Natural killer cell (primary cell): ENCODE measurements around the gene MIPEP. TPM values are rescaled to one million over a fixed set of nuclear protein-coding genes. Genes with fewer than 3 reads are reported as not detected.

Experiments used
- ATAC-seq, 3 donors: fragments of 150-1000 bp in 2 of 3; fragments of 200-7000 bp in 1 of 3; cut with Tn5 transposase; 1 replicate in 1 of 3; 2 replicates in 2 of 3; pipeline ENCODE4 v1.10.0; 2021; ENCODE audit warnings: mild to moderate bottlenecking in 2 of 3, moderate library complexity in 2 of 3
- DNase-seq, 2 donors: peaks; one replicate each; pipeline versions ENCODE4 v3.0.0 to v3.0.0-alpha.2; 2013 to 2021; ENCODE audit warnings: mixed read lengths in 1 of 2
- H3K27ac ChIP-seq: one replicate; pipeline ENCODE4 v1.5.1; 2013; ENCODE audit warnings: mild to moderate bottlenecking, low read length
- H3K27me3 ChIP-seq: one replicate; pipeline ENCODE4 v1.6.1; 2013; ENCODE audit warnings: low read length; ENCODE audit not compliant: control insufficient read depth, insufficient read depth
- H3K36me3 ChIP-seq: one replicate; pipeline ENCODE4 v1.6.1; 2013; ENCODE audit warnings: low read length; ENCODE audit not compliant: control insufficient read depth, insufficient read depth
- H3K4me1 ChIP-seq: one replicate; pipeline ENCODE4 v1.6.1; 2013; ENCODE audit warnings: low read length; ENCODE audit not compliant: control insufficient read depth, insufficient read depth
- H3K4me3 ChIP-seq: one replicate; pipeline ENCODE4 v1.5.1; 2013; ENCODE audit warnings: low read length
- H3K9me3 ChIP-seq: one replicate; pipeline ENCODE4 v1.6.1; 2013; ENCODE audit warnings: low read length; ENCODE audit not compliant: control insufficient read depth, insufficient read depth
- H3K27ac Mint-ChIP-seq, 2 donors: one replicate each; pipeline ENCODE4 v1.8.0; 2022; ENCODE audit warnings: mild to moderate bottlenecking in 2 of 2, mixed read lengths in 2 of 2, moderate library complexity in 1 of 2
- H3K27me3 Mint-ChIP-seq, 2 donors: one replicate each; pipeline ENCODE4 v1.8.0; 2022; ENCODE audit warnings: low read depth in 2 of 2, mixed read lengths in 2 of 2
- H3K36me3 Mint-ChIP-seq: one replicate; pipeline ENCODE4 v1.8.0; 2022; ENCODE audit warnings: mixed read lengths
- H3K4me1 Mint-ChIP-seq, 2 donors: one replicate each; pipeline ENCODE4 v1.8.0; 2022; ENCODE audit warnings: mixed read lengths in 2 of 2
- H3K4me3 Mint-ChIP-seq: one replicate; pipeline ENCODE4 v1.8.0; 2022; ENCODE audit warnings: mild to moderate bottlenecking, moderate library complexity, mixed read lengths
- H3K9me3 Mint-ChIP-seq, 2 donors: one replicate each; pipeline ENCODE4 v1.8.0; 2022; ENCODE audit warnings: mixed read lengths in 2 of 2
- WGBS: methylation state at CpG from one replicate; pipeline ENCODE4 v1.1.7; 2013; ENCODE audit warnings: missing lambda C conversion rate; ENCODE audit not compliant: insufficient coverage; 5-methylcytosine and 5-hydroxymethylcytosine counted together
- intact Hi-C: fragments of 100-400 bp; cut with micrococcal nuclease; formaldehyde crosslinking; loops from one replicate; pipeline ENCODE4 v1.14.2; 2022
- total RNA-seq, 4 donors: library from RNA; stranded (reverse); fragments of 120-200 nt in 1 of 4; gene quantifications; one replicate each; pipeline versions ENCODE4 v1.2.3 to v1.2.4, GENCODE V29; 2013 to 2022
- TF ChIP-seq, protein P1 (sequence below): fragments of 200-600 bp; IDR thresholded peaks from one replicate; pipeline ENCODE4 v1.8.0; 2022; ENCODE audit warnings: antibody characterized with exemption

The MIPEP gene
- total RNA-seq, 3 donors from 2014 or later (not counting 1 experiment from before 2014, with no cell fraction given): 9.7 to 10.1 (median 9.7) TPM

DNA sequence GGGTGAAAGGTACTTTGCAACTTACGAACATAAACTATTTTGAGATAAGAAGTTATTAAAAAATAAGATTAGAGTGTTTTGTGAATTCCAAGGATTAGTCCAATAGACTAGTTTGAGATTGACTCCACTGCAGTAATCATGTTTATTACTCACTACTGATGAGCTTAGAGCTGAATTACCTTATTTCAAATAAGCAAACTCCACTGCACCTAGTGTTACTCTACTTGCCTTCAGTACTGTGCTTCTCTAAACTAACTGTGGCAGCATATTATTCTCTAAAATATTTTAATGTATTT is 111.7 kb downstream of the MIPEP start:
- TF ChIP-seq, protein P1, sequence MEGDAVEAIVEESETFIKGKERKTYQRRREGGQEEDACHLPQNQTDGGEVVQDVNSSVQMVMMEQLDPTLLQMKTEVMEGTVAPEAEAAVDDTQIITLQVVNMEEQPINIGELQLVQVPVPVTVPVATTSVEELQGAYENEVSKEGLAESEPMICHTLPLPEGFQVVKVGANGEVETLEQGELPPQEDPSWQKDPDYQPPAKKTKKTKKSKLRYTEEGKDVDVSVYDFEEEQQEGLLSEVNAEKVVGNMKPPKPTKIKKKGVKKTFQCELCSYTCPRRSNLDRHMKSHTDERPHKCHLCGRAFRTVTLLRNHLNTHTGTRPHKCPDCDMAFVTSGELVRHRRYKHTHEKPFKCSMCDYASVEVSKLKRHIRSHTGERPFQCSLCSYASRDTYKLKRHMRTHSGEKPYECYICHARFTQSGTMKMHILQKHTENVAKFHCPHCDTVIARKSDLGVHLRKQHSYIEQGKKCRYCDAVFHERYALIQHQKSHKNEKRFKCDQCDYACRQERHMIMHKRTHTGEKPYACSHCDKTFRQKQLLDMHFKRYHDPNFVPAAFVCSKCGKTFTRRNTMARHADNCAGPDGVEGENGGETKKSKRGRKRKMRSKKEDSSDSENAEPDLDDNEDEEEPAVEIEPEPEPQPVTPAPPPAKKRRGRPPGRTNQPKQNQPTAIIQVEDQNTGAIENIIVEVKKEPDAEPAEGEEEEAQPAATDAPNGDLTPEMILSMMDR: no peak
- Histone ChIP-seq H3K9me3 (no peaks in the 10 kb centered on the region), H3K27ac (no peak overlapping the region), H3K4me3 (no peak overlapping the region), H3K36me3 (no peaks in the 10 kb centered on the region), H3K4me1 (no peaks in the 10 kb centered on the region), H3K27me3 (no peaks in the 10 kb centered on the region)
- Mint-ChIP-seq H3K9me3 (no peaks in the 10 kb centered on the region), H3K36me3 (no peaks in the 10 kb centered on the region), H3K27me3 (no peaks in the 10 kb centered on the region), H3K4me1 (peaks cover 17 to 18% of the 10 kb centered on the region in 2 donors), H3K27ac (no peak overlapping the region), H3K4me3 (no peak overlapping the region)
- ATAC-seq (no peak), DNase-seq (no peak)
- WGBS: 60% methylated on average over 1 of the region's 1 CpG
- intact Hi-C loops: no loop called here

DNA sequence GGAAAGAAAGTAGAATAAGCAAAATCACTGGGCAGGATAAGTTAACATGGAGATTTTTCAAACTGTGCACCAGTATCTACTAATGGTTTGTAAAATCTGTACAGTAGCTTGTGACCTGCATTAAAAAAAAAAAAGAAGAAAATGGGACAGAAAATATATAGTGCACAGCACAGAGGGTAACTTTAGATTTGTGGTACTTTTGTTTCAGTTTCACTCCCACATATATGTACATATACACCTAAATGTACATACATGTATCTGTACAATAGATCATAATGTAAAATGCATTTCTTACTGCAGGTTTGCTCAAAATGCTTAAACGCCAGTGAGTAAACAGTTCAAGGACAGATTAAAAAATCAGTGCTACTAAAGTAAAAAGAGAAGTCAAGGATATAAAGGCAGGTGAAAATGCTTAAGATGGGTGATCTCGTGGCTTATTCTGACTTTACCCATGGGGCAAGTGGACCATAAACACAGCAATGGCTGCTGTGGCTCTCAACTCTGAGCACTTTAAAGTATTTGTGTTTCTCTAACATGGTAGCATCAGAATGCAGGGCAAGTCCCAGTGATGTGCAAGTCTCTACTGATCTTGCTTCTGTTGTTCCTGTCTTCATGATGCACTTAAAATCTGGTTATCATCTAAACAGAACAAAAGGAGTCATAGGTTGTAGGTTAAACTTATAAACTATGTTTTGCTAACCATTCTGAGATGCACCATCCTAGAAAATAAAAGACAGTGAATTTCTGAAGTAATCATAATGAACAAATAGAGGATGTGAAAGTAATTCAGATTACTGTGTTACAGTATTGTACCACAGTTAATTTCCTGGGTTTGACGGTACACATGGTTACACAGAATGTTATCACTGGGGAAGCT is 112.3 kb downstream of the MIPEP start:
- Histone ChIP-seq H3K4me3 (no peak overlapping the region), H3K36me3 (no peaks in the 10 kb centered on the region), H3K4me1 (no peaks in the 10 kb centered on the region), H3K27me3 (no peaks in the 10 kb centered on the region), H3K9me3 (no peaks in the 10 kb centered on the region), H3K27ac (no peak overlapping the region)
- H3K4me1 Mint-ChIP-seq: peaks cover 11 to 14% of the 10 kb centered on the region in 2 donors
- ATAC-seq (no peak), DNase-seq (no peak)
- H3K27ac Mint-ChIP-seq: no peak overlapping the region
- intact Hi-C loops: no loop called here
- no peaks in the 10 kb centered on the region for H3K36me3 Mint-ChIP-seq
- H3K9me3 Mint-ChIP-seq: no peaks in the 10 kb centered on the region
- 61% methylated on average over 3 of the region's 3 CpGs for WGBS
- TF ChIP-seq, protein P1: no peak
- no peaks in the 10 kb centered on the region for H3K27me3 Mint-ChIP-seq
- H3K4me3 Mint-ChIP-seq: no peak overlapping the region

DNA sequence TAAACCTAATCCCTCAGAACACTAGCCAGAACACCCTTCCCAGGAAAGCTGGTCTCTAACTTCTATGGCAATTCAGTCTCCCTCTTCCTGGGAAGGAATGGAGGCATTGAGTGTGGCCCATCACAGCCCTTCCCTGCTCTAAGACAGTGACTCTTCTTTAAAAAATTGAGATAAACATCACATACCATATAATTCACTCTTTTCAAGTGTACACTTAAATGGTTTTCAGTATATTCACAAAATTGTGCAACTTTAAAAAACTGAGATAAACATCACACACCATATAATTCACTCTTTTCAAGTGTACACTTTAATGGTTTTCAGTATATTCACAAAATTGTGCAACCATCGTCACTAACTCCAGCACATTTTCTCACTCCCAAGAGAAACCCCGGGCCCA is 116.5 kb downstream of the MIPEP start:
- no peaks in the 10 kb centered on the region for H3K36me3 ChIP-seq
- no peak overlapping the region for H3K4me3 ChIP-seq
- no peaks in the 10 kb centered on the region for H3K36me3 Mint-ChIP-seq
- ATAC-seq: no peak
- no peaks in the 10 kb centered on the region for H3K9me3 ChIP-seq
- 50% methylated on average over 2 of the region's 2 CpGs for WGBS
- H3K27me3 ChIP-seq: no peaks in the 10 kb centered on the region
- no peak overlapping the region for H3K27ac ChIP-seq
- no peak overlapping the region for H3K27ac Mint-ChIP-seq
- H3K4me1 Mint-ChIP-seq: peaks cover 16 to 19% of the 10 kb centered on the region in 2 donors
- no peaks in the 10 kb centered on the region for H3K27me3 Mint-ChIP-seq
- intact Hi-C loops: no loop called here
- no peak overlapping the region for H3K4me3 Mint-ChIP-seq
- no peaks in the 10 kb centered on the region for H3K4me1 ChIP-seq
- TF ChIP-seq, protein P1: no peak
- no peak for DNase-seq
- H3K9me3 Mint-ChIP-seq: no peaks in the 10 kb centered on the region

DNA sequence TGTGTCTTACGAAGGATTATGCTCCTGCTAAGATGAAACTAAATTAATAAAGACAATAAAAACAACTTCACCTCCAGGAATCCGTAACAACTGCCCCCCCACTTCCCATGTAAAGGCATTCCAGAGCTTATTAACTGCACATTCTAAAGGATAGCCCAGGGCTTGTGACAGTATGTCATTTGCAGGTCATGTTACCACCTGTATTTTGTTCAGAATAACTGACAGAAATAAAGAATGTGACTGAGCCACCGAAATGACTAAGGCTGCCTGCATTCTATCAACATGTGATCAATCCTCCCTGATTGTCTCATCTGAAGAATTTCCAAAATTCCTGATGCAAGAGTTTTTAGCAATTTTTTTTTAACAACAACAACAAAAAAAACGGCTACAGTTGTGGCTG is 117.2 kb downstream of the MIPEP start:
- H3K27ac Mint-ChIP-seq: no peak overlapping the region
- Histone ChIP-seq H3K4me3 (no peak overlapping the region), H3K27me3 (no peaks in the 10 kb centered on the region), H3K27ac (no peak overlapping the region), H3K4me1 (no peaks in the 10 kb centered on the region), H3K36me3 (no peaks in the 10 kb centered on the region), H3K9me3 (no peaks in the 10 kb centered on the region)
- H3K27me3 Mint-ChIP-seq: no peaks in the 10 kb centered on the region
- TF ChIP-seq, protein P1: no peak
- H3K4me3 Mint-ChIP-seq: no peak overlapping the region
- no peak for ATAC-seq
- H3K9me3 Mint-ChIP-seq: no peaks in the 10 kb centered on the region
- peaks cover 13 to 15% of the 10 kb centered on the region in 2 donors for H3K4me1 Mint-ChIP-seq
- H3K36me3 Mint-ChIP-seq: no peaks in the 10 kb centered on the region
- WGBS: 87% methylated on average over 3 of the region's 4 CpGs
- no peak for DNase-seq
- intact Hi-C loops: no loop called here
